ENCODE measurements around the gene PRKN. TPM values are rescaled to one million over a fixed set of nuclear protein-coding genes. Genes with fewer than 3 reads are reported as not detected.

PRKN gene
- total and polyA plus RNA-seq, 2 experiments from 2014 or later, result 2.3 to 3.9 TPM

DNA sequence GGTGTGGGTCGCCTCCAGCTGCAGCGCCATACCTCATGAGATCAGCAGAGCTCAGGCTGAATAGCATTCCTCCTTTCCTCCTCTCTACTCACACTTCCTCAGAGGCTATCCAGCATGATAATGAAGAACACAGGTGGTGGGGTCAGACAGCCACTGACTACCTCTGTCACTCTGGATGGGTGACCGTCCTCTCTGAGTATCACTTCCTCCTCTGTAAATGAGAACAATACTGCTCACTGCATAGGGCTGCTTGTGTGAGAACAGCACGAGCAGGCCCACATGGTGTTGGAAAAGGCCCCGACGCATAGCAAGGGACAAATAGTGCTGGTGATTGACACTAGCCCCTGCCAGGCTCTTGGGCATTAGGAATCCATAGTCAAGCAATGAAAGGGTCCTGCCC is 239.1 kb downstream of the PRKN start:
- no peak overlapping the region for H3K4me2 ChIP-seq
- WGBS (ENCODE audit: low lambda C conversion rate, missing lambda C conversion rate), result 97% methylated on average over 6 of the region's 6 CpGs
- TF ChIP-seq CTCF (IDR thresholded peaks at IDR 0.05; ENCODE audit: poor library complexity) (no peak), EZH2phosphoT487 (IDR thresholded peaks at IDR 0.05; ENCODE audit: low read depth, severe bottlenecking, unreplicated experiment) (no peak), EZH2 (IDR thresholded peaks at IDR 0.05; ENCODE audit: borderline replicate concordance) (no peak)
- no peak overlapping the region for H3K4me3 ChIP-seq
- no peaks in the 10 kb centered on the region for H3K9me3 ChIP-seq (ENCODE audit: low read depth)
- no peaks in the 10 kb centered on the region for H3K4me1 ChIP-seq (ENCODE audit: insufficient read depth)
- no peaks in the 10 kb centered on the region for H3K9me2 ChIP-seq (replicated peaks; ENCODE audit: insufficient read depth)
- H2AFZ ChIP-seq, result no peak overlapping the region
- H3K79me2 ChIP-seq, result no peaks in the 10 kb centered on the region
- H3K27me3 ChIP-seq, result no peaks in the 10 kb centered on the region
- no peak overlapping the region for H3K27ac ChIP-seq
- H3K36me3 ChIP-seq (replicated peaks; ENCODE audit: insufficient read depth, low read depth), result no peaks in the 10 kb centered on the region
- no peaks in the 10 kb centered on the region for H4K20me1 ChIP-seq (ENCODE audit: insufficient read depth, poor library complexity, severe bottlenecking)
- DNase-seq (ENCODE audit: low spot score), result no peak

DNA sequence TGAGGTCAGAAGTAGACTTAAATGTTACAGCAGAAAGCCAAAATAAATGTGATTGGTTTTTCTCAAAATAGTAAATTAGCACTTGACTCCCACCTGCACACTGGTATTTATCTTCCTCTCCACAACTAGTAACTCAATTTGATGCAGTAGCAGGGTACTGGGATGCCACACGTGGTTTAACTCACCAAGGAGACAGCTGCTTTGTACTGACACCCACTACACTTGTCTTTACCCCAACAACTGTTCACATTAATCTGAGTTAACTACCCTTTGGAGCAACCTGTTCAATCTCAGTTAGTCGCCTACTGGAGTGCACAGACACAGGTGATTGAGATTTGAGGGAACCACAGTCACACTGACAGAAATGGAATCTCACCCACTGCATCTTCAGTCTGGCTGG is 242.1 kb downstream of the PRKN start:
- no peaks in the 10 kb centered on the region for H3K79me2 ChIP-seq
- no peak for DNase-seq (ENCODE audit: low spot score)
- H3K4me2 ChIP-seq, result no peak overlapping the region
- H3K9me3 ChIP-seq (ENCODE audit: low read depth), result no peaks in the 10 kb centered on the region
- no peaks in the 10 kb centered on the region for H3K36me3 ChIP-seq (replicated peaks; ENCODE audit: insufficient read depth, low read depth)
- TF ChIP-seq EZH2phosphoT487 (IDR thresholded peaks at IDR 0.05; ENCODE audit: low read depth, severe bottlenecking, unreplicated experiment) (no peak), CTCF (IDR thresholded peaks at IDR 0.05; ENCODE audit: poor library complexity) (no peak), EZH2 (IDR thresholded peaks at IDR 0.05; ENCODE audit: borderline replicate concordance) (no peak)
- H3K27me3 ChIP-seq, result no peaks in the 10 kb centered on the region
- no peak overlapping the region for H3K27ac ChIP-seq
- H3K4me1 ChIP-seq (ENCODE audit: insufficient read depth), result no peaks in the 10 kb centered on the region
- H4K20me1 ChIP-seq (ENCODE audit: insufficient read depth, poor library complexity, severe bottlenecking), result no peaks in the 10 kb centered on the region
- no peak overlapping the region for H3K4me3 ChIP-seq
- 65% methylated on average over 2 of the region's 2 CpGs for WGBS (ENCODE audit: low lambda C conversion rate, missing lambda C conversion rate)
- no peak overlapping the region for H2AFZ ChIP-seq
- H3K9me2 ChIP-seq (replicated peaks; ENCODE audit: insufficient read depth), result no peaks in the 10 kb centered on the region

- no peaks in the 10 kb centered on the region for H3K27me3 ChIP-seq
- H3K79me2 ChIP-seq, result no peaks in the 10 kb centered on the region
- no peaks in the 10 kb centered on the region for H4K20me1 ChIP-seq (ENCODE audit: insufficient read depth, poor library complexity, severe bottlenecking)
- TF ChIP-seq EZH2phosphoT487 (IDR thresholded peaks at IDR 0.05; ENCODE audit: low read depth, severe bottlenecking, unreplicated experiment) (no peak), EZH2 (IDR thresholded peaks at IDR 0.05; ENCODE audit: borderline replicate concordance) (no peak), CTCF (IDR thresholded peaks at IDR 0.05; ENCODE audit: poor library complexity) (no peak)
- no peaks in the 10 kb centered on the region for H3K9me3 ChIP-seq (ENCODE audit: low read depth)
- H3K4me3 ChIP-seq, result no peak overlapping the region
- no peak for DNase-seq (ENCODE audit: low spot score)
- H3K9me2 ChIP-seq (replicated peaks; ENCODE audit: insufficient read depth), result no peaks in the 10 kb centered on the region
- no peak overlapping the region for H3K27ac ChIP-seq
- H3K4me2 ChIP-seq, result no peak overlapping the region
- no peaks in the 10 kb centered on the region for H3K36me3 ChIP-seq (replicated peaks; ENCODE audit: insufficient read depth, low read depth)
- H2AFZ ChIP-seq, result no peak overlapping the region
- H3K4me1 ChIP-seq (ENCODE audit: insufficient read depth), result no peaks in the 10 kb centered on the region
Observed at GRCh38 chr6:162481938-162482337, 245.6 kb downstream of the PRKN start.

DNA sequence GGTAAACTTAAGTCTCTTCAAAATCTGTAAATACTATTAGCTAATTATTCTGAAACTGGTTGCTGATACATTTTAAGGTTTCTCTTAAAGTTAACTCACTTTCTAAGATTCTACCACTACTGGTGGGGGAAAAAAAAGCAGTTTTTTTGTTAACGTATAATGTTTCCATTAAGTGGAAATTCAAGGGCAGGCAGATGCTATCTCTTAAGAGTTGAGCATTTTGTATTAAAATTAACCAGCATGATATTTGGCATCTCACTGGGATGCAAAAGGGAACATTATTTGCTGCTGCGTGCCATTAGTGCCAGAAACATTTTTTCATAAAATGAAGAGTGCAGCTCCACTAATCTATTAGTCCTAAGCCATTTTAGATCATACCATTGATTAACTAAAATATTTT is 246.2 kb downstream of the PRKN start:
- Histone ChIP-seq H3K27ac (no peak overlapping the region), H4K20me1 (ENCODE audit: insufficient read depth, poor library complexity, severe bottlenecking) (no peaks in the 10 kb centered on the region), H3K79me2 (no peaks in the 10 kb centered on the region), H3K4me1 (ENCODE audit: insufficient read depth) (no peaks in the 10 kb centered on the region), H3K4me3 (no peak overlapping the region), H3K9me2 (replicated peaks; ENCODE audit: insufficient read depth) (no peaks in the 10 kb centered on the region), H3K9me3 (ENCODE audit: low read depth) (no peaks in the 10 kb centered on the region), H3K36me3 (replicated peaks; ENCODE audit: insufficient read depth, low read depth) (no peaks in the 10 kb centered on the region), H3K27me3 (no peaks in the 10 kb centered on the region), H3K4me2 (no peak overlapping the region), H2AFZ (no peak overlapping the region)
- 94% methylated on average over 2 of the region's 2 CpGs for WGBS (ENCODE audit: low lambda C conversion rate, missing lambda C conversion rate)
- TF ChIP-seq EZH2 (IDR thresholded peaks at IDR 0.05; ENCODE audit: borderline replicate concordance) (no peak), CTCF (IDR thresholded peaks at IDR 0.05; ENCODE audit: poor library complexity) (no peak), EZH2phosphoT487 (IDR thresholded peaks at IDR 0.05; ENCODE audit: low read depth, severe bottlenecking, unreplicated experiment) (no peak)
- no peak for DNase-seq (ENCODE audit: low spot score)
